Rectal smooth muscle tissue (tissue), 1 donor: ENCODE data around the gene MFSD6.

Experiments used
- H3K27ac ChIP-seq: one replicate; pipeline ENCODE4 v1.7.0; 2013; ENCODE audit warnings: low read depth, low read length, inconsistent platforms
- H3K27me3 ChIP-seq: one replicate; pipeline ENCODE4 v1.7.0; 2013; ENCODE audit warnings: low read length; ENCODE audit not compliant: control insufficient read depth, insufficient read depth
- H3K36me3 ChIP-seq: one replicate; pipeline ENCODE4 v1.7.0; 2013; ENCODE audit warnings: low read length; ENCODE audit not compliant: control insufficient read depth, insufficient read depth
- H3K4me1 ChIP-seq: one replicate; pipeline ENCODE4 v1.7.0; 2013; ENCODE audit warnings: low read length; ENCODE audit not compliant: control insufficient read depth, insufficient read depth
- H3K4me3 ChIP-seq: one replicate; pipeline ENCODE4 v1.7.0; 2013; ENCODE audit warnings: low read length
- H3K9ac ChIP-seq: one replicate; pipeline ENCODE4 v1.7.0; 2013; ENCODE audit warnings: low read length

The MFSD6 gene

GRCh38 chr2:190446750-190447516, 38.8 kb downstream of the MFSD6 start:
- H3K4me1 ChIP-seq: peaks cover 28% of the 10 kb centered on the region
- no peak overlapping the region for H3K27ac ChIP-seq
- no peak overlapping the region for H3K9ac ChIP-seq
- H3K4me3 ChIP-seq: no peak overlapping the region
- no peaks in the 10 kb centered on the region for H3K36me3 ChIP-seq
- H3K27me3 ChIP-seq: no peaks in the 10 kb centered on the region

- Histone ChIP-seq H3K9ac (no peak overlapping the region), H3K27ac (no peak overlapping the region), H3K36me3 (no peaks in the 10 kb centered on the region), H3K4me3 (no peak overlapping the region), H3K27me3 (no peaks in the 10 kb centered on the region), H3K4me1 (peaks cover 22% of the 10 kb centered on the region)
Measured at GRCh38 chr2:190447766-190448165, 39.6 kb downstream of the MFSD6 start.

GRCh38 chr2:190449925-190450324, 41.8 kb downstream of the MFSD6 start:
- Histone ChIP-seq H3K4me3 (no peak overlapping the region), H3K27ac (no peak overlapping the region), H3K27me3 (no peaks in the 10 kb centered on the region), H3K4me1 (peaks cover 6% of the 10 kb centered on the region), H3K9ac (no peak overlapping the region), H3K36me3 (no peaks in the 10 kb centered on the region)

GRCh38 chr2:190450363-190450762, 42.2 kb downstream of the MFSD6 start:
- Histone ChIP-seq H3K27ac (no peak overlapping the region), H3K36me3 (no peaks in the 10 kb centered on the region), H3K4me1 (peaks cover 6% of the 10 kb centered on the region), H3K27me3 (no peaks in the 10 kb centered on the region), H3K4me3 (no peak overlapping the region), H3K9ac (no peak overlapping the region)

GRCh38 chr2:190451561-190452176, 43.5 kb downstream of the MFSD6 start:
- Histone ChIP-seq H3K36me3 (no peaks in the 10 kb centered on the region), H3K9ac (no peak overlapping the region), H3K4me3 (no peak overlapping the region), H3K27ac (no peak overlapping the region), H3K27me3 (no peaks in the 10 kb centered on the region), H3K4me1 (peaks cover under 1% of the 10 kb centered on the region)

- H3K4me3 ChIP-seq: no peak overlapping the region
- H3K9ac ChIP-seq: no peak overlapping the region
- no peaks in the 10 kb centered on the region for H3K27me3 ChIP-seq
- H3K4me1 ChIP-seq: no peaks in the 10 kb centered on the region
- H3K27ac ChIP-seq: no peak overlapping the region
- no peaks in the 10 kb centered on the region for H3K36me3 ChIP-seq
Measured at GRCh38 chr2:190452433-190452832, 44.3 kb downstream of the MFSD6 start.

- Histone ChIP-seq H3K4me1 (no peaks in the 10 kb centered on the region), H3K9ac (no peak overlapping the region), H3K27ac (no peak overlapping the region), H3K36me3 (no peaks in the 10 kb centered on the region), H3K27me3 (no peaks in the 10 kb centered on the region), H3K4me3 (no peak overlapping the region)
Measured at GRCh38 chr2:190454795-190455194, 46.6 kb downstream of the MFSD6 start.

GRCh38 chr2:190455358-190456095, 47.4 kb downstream of the MFSD6 start:
- no peak overlapping the region for H3K9ac ChIP-seq
- no peaks in the 10 kb centered on the region for H3K36me3 ChIP-seq
- H3K4me3 ChIP-seq: no peak overlapping the region
- H3K27ac ChIP-seq: no peak overlapping the region
- no peaks in the 10 kb centered on the region for H3K27me3 ChIP-seq
- H3K4me1 ChIP-seq: no peaks in the 10 kb centered on the region

GRCh38 chr2:190456833-190457232, 48.7 kb downstream of the MFSD6 start:
- Histone ChIP-seq H3K36me3 (no peaks in the 10 kb centered on the region), H3K4me3 (no peak overlapping the region), H3K4me1 (no peaks in the 10 kb centered on the region), H3K9ac (no peak overlapping the region), H3K27me3 (no peaks in the 10 kb centered on the region), H3K27ac (no peak overlapping the region)

GRCh38 chr2:190457256-190457655, 49.1 kb downstream of the MFSD6 start:
- no peaks in the 10 kb centered on the region for H3K36me3 ChIP-seq
- no peak overlapping the region for H3K9ac ChIP-seq
- H3K4me1 ChIP-seq: no peaks in the 10 kb centered on the region
- no peaks in the 10 kb centered on the region for H3K27me3 ChIP-seq
- no peak overlapping the region for H3K4me3 ChIP-seq
- no peak overlapping the region for H3K27ac ChIP-seq

- Histone ChIP-seq H3K27me3 (no peaks in the 10 kb centered on the region), H3K4me3 (no peak overlapping the region), H3K9ac (no peak overlapping the region), H3K27ac (no peak overlapping the region), H3K4me1 (no peaks in the 10 kb centered on the region), H3K36me3 (no peaks in the 10 kb centered on the region)
Measured at GRCh38 chr2:190458352-190459107, 50.4 kb downstream of the MFSD6 start.

GRCh38 chr2:190459881-190460280, 51.7 kb downstream of the MFSD6 start:
- Histone ChIP-seq H3K27ac (no peak overlapping the region), H3K9ac (no peak overlapping the region), H3K27me3 (no peaks in the 10 kb centered on the region), H3K4me3 (no peak overlapping the region), H3K4me1 (no peaks in the 10 kb centered on the region), H3K36me3 (no peaks in the 10 kb centered on the region)
